ENCODE measurements around the gene NIFK. TPM values are rescaled to one million over a fixed set of nuclear protein-coding genes. Genes with fewer than 3 reads are reported as not detected.
A peak's percentile ranks its signal among the peaks of the same experiment; 100 is the strongest.

The NIFK gene
- total RNA-seq, result 10 to 100 TPM; 33.0 to 97.2 (median 50.1) TPM

GRCh38 chr2:121736462-121737336, at the start of gene NIFK:
TSS of gene NIFK (minus strand) at chr2:121736875. CDS start at chr2:121736850, 25 bp downstream.
- TF ChIP-seq EP300 (IDR thresholded peaks at IDR 0.05) (peak; percentile 70 to 85), POLR2A (IDR thresholded peaks at IDR 0.05) (peak in 1 of 2 donors; percentile 50), CTCF (IDR thresholded peaks at IDR 0.05) (peak in 1 of 5 experiments; percentile 29)
- Histone ChIP-seq H3K4me3 (peak within 1 kb of the TSS; percentile 79 to 98 (median 84)), H3K27ac (peak within 1 kb of the TSS; percentile 50 to 91 (median 82)), H3K9me3 (no peaks in the 10 kb centered on the region), H3K27me3 (no peaks in the 10 kb centered on the region), H3K4me1 (peaks cover 0 to 23% (median 8%) of the 10 kb centered on the region in 4 donors), H3K36me3 (peaks cover 0 to 32% (median 2%) of the 10 kb centered on the region in 3 donors)
- peak; percentile 99 for DNase-seq (ENCODE audit: low spot score in 2 of 2)
- WGBS, 2 donors, result 0 to 1% methylated on average over 51 to 70 of the region's 93 CpGs

- Histone ChIP-seq H3K9me3 (no peaks in the 10 kb centered on the region), H3K27me3 (no peaks in the 10 kb centered on the region), H3K36me3 (no peaks in the 10 kb centered on the region), H3K27ac (no peak overlapping the region), H3K4me3 (no peak overlapping the region), H3K4me1 (no peaks in the 10 kb centered on the region)
- 60 to 71% methylated on average over 2 of the region's 2 CpGs for WGBS, 2 donors
- no peak for DNase-seq (ENCODE audit: low spot score in 2 of 2)
- no peak for TF ChIP-seq EP300 (IDR thresholded peaks at IDR 0.05)
- TF ChIP-seq POLR2A (IDR thresholded peaks at IDR 0.05), result no peak
Measured at GRCh38 chr2:121783180-121783579, 46.5 kb upstream of the NIFK start.

DNA sequence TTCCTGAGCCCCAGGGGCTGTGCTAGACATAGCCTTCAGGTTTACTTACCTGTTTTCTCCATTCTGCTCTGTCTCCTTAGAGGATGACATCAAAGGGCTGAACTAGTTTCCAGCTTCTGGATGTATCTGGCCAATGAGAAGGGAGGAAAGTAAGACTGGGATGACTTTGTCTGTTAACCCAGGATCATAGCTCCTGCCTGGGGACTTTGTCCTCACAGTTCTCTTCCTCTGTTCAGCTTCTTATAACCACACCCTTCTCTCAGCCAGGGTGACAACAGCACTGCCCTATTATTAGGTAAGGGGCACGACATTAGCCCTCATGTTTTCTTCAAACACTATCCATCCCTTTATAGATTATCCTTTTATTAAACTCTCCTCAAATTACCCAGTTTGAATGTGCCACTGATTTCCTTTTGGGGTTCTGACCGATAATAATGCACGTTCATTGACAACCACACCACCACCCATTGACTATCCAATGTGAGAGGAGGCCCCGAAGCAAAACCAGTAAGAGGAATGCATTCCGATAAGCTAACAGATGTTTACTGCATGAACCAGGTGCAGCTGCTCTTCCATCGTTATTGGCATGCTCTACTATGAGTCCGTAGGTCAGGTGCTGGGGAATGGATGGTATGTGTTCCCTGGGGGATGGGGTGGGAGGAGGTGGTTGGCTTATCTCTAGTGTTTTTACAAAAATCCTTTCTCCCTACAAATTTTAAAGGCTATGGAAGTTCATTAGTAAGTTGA, 42.2 kb upstream of the NIFK start:
- 68 to 71% methylated on average over 7 of the region's 7 CpGs for WGBS, 2 donors
- no peaks in the 10 kb centered on the region for H3K9me3 ChIP-seq
- no peaks in the 10 kb centered on the region for H3K36me3 ChIP-seq
- H3K4me3 ChIP-seq, result no peak overlapping the region
- H3K27me3 ChIP-seq, result no peaks in the 10 kb centered on the region
- TF ChIP-seq CTCF (IDR thresholded peaks at IDR 0.05), result no peak
- no peaks in the 10 kb centered on the region for H3K4me1 ChIP-seq
- no peak overlapping the region for H3K27ac ChIP-seq
- DNase-seq (ENCODE audit: low spot score in 2 of 2), result no peak

GRCh38 chr2:121777699-121778058, 41.0 kb upstream of the NIFK start:
- H3K9me3 ChIP-seq, result no peaks in the 10 kb centered on the region
- no peaks in the 10 kb centered on the region for H3K36me3 ChIP-seq
- 82 to 96% methylated on average over 1 of the region's 1 CpG for WGBS, 2 donors
- no peaks in the 10 kb centered on the region for H3K4me1 ChIP-seq
- H3K27me3 ChIP-seq, result no peaks in the 10 kb centered on the region
- no peak overlapping the region for H3K4me3 ChIP-seq
- no peak for DNase-seq (ENCODE audit: low spot score in 2 of 2)
- TF ChIP-seq EP300 (IDR thresholded peaks at IDR 0.05) (no peak), POLR2A (IDR thresholded peaks at IDR 0.05) (no peak), CTCF (IDR thresholded peaks at IDR 0.05) (no peak)
- no peak overlapping the region for H3K27ac ChIP-seq

DNA sequence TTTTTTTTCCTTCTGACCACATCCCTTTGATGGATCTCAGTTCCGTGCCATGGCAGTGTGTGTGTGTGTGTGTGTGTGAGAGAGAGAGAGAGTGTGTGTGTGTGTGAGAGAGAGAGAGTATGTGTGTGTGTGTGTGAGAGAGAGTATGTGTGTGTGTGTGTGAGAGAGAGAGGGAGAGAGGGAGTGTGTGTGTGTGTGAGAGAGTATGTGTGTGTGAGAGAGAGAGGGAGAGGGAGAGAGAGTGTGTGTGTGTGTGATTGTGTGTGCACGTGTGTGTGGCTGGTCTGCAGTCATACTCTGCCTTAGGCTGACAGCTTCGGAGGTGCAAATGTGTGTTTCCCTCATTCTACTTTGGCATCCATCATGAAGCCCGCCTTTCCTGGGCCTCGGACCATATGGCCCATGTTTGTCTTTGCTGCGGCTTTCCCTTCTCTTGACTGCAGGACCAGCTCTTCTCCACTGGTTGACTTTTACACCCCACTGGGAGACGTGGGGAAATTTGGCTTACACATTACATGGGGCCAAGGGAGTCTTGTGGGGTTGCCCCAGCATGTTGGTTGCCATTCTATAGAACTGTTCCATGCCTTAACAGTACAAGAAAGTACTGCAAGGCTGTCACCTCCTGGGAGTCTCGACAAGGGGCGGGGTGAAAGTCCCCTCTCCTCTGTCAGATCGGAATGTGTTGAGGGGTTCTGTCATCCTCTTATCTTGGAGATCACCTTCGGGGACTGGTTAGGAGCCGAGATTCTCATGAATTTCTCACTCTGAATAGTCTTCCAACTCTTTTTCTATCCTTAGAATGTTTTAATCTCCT, 40.4 kb upstream of the NIFK start:
- H3K27me3 ChIP-seq, result no peaks in the 10 kb centered on the region
- no peak overlapping the region for H3K4me3 ChIP-seq
- no peak for TF ChIP-seq POLR2A (IDR thresholded peaks at IDR 0.05)
- 69 to 71% methylated on average over 12 of the region's 12 CpGs for WGBS, 2 donors
- no peak for DNase-seq (ENCODE audit: low spot score in 2 of 2)
- H3K9me3 ChIP-seq, result no peaks in the 10 kb centered on the region
- H3K27ac ChIP-seq, result no peak overlapping the region
- H3K4me1 ChIP-seq, result no peaks in the 10 kb centered on the region
- no peaks in the 10 kb centered on the region for H3K36me3 ChIP-seq
